ENCODE results near the gene C13orf46. TPM values are rescaled to one million over a fixed set of nuclear protein-coding genes. Genes with fewer than 3 reads are reported as not detected.

C13orf46 gene
- total RNA-seq, 1 donor from 2014 or later: not detected

DNA sequence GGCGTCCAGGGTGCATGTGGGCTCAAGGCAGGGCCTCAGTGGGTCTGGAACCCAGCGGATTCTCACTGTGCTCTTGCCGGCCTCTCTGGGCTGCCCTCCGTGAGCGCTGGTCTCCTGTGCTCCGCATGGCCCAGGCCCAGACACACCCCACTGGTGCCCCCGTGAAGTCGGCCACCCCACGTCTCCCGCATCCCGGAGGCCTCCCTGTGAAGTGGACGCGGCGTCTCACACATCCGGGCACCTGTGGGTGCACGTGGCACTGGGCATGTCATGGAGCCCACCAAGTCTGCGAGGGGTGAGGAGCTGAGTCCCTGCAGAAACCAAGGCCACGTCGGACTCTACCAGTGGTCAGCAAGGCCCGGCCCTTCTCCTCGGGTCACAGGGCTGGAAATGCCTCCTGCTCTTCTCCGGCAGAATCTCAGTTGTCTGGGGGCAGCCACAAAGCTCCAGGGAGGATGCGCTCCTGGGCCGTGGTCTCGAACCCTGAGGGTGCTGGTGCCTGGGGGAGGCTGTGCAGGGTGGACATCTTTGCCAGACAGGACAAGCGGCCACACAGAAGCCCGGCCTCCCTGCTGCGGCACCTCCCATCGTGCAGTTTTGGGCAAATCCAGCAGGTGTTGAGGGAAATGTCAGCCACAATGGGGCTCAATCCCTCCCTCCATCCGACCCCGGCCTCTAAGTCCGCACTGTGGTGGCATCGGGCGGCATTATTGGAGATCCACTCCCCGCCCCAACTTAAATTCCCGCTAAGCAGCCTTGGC lies 2.2 kb downstream of the C13orf46 start:
- Histone ChIP-seq H3K36me3 (no peaks in the 10 kb centered on the region), H3K9me3 (ENCODE audit: low read depth) (no peaks in the 10 kb centered on the region), H3K4me3 (no peak overlapping the region), H3K79me2 (ENCODE audit: low read depth) (no peaks in the 10 kb centered on the region), H2AFZ (replicated peaks) (no peak overlapping the region), H3K27ac (no peak overlapping the region), H3F3A (ENCODE audit: low read depth) (no peaks in the 10 kb centered on the region), H3K4me2 (no peak overlapping the region), H3K4me1 (no peaks in the 10 kb centered on the region), H3K9ac (no peak overlapping the region), H3K27me3 (no peaks in the 10 kb centered on the region), H4K20me1 (ENCODE audit: low read depth) (no peaks in the 10 kb centered on the region)
- H3K36me3 Mint-ChIP-seq: peaks cover 7% of the 10 kb centered on the region
- no peak overlapping the region for H3K4me3 Mint-ChIP-seq
- H3K27ac Mint-ChIP-seq: peak overlapping the region; percentile 42
- H3K9me3 Mint-ChIP-seq: no peaks in the 10 kb centered on the region
- H3K27me3 Mint-ChIP-seq (ENCODE audit: insufficient read depth, low read depth): peaks cover 2% of the 10 kb centered on the region
- DNase-seq (ENCODE audit: low spot score): no peak
- no peaks in the 10 kb centered on the region for H3K4me1 Mint-ChIP-seq
- TF ChIP-seq EZH2 (IDR thresholded peaks at IDR 0.05): no peak
- TF ChIP-seq EZH2phosphoT487 (IDR thresholded peaks at IDR 0.05): no peak
- no peak for TF ChIP-seq CTCF (IDR thresholded peaks at IDR 0.05)

DNA sequence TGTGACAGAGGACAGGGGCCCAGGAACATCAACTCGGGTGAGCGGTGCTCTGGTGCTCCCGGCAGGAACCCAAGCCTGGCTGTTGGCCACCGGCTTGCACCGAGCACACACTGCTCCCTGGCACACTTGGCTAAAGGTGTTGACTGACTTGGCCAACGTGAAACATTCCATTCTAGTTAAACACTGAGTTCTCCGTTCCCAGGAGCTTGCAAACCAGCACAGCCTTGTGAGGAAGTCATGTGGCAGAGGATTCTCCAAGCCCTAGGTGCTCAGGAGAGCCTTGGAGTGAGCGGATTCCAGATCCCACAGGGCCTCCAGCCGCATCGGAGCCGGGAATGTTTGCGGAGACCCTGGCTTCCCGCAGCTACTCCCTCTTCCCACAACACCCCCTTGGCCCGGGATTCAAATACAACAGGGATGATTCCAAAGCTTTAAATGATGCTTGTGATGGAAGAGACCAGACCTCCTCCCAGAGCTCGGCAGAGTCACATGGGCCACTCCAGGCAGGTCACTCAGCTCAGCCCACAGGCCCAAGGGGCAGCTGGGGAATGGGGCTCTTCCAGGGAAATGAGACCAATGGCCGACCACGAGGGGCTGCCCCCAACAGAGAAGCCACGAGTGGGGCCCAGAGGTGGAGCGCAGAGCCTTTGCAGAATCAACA lies 2.9 kb downstream of the C13orf46 start:
- H3K4me1 ChIP-seq: no peaks in the 10 kb centered on the region
- H3F3A ChIP-seq (ENCODE audit: low read depth): no peaks in the 10 kb centered on the region
- H3K27me3 Mint-ChIP-seq (ENCODE audit: insufficient read depth, low read depth): peaks cover 2% of the 10 kb centered on the region
- no peaks in the 10 kb centered on the region for H4K20me1 ChIP-seq (ENCODE audit: low read depth)
- peaks cover 7% of the 10 kb centered on the region for H3K36me3 Mint-ChIP-seq
- no peak overlapping the region for H3K27ac Mint-ChIP-seq
- no peaks in the 10 kb centered on the region for H3K36me3 ChIP-seq
- H3K4me2 ChIP-seq: no peak overlapping the region
- H3K4me1 Mint-ChIP-seq: no peaks in the 10 kb centered on the region
- no peak for DNase-seq (ENCODE audit: low spot score)
- H3K9me3 ChIP-seq (ENCODE audit: low read depth): no peaks in the 10 kb centered on the region
- no peak overlapping the region for H2AFZ ChIP-seq (replicated peaks)
- H3K27ac ChIP-seq: no peak overlapping the region
- no peak overlapping the region for H3K4me3 ChIP-seq
- no peaks in the 10 kb centered on the region for H3K79me2 ChIP-seq (ENCODE audit: low read depth)
- H3K9me3 Mint-ChIP-seq: no peaks in the 10 kb centered on the region
- TF ChIP-seq EZH2phosphoT487 (IDR thresholded peaks at IDR 0.05): no peak
- TF ChIP-seq CTCF (IDR thresholded peaks at IDR 0.05): no peak
- TF ChIP-seq EZH2 (IDR thresholded peaks at IDR 0.05): no peak
- H3K4me3 Mint-ChIP-seq: no peak overlapping the region
- no peaks in the 10 kb centered on the region for H3K27me3 ChIP-seq
- H3K9ac ChIP-seq: no peak overlapping the region

GRCh38 chr13:113969973-113970611 lies 3.8 kb downstream of the C13orf46 start:
- Mint-ChIP-seq H3K4me3 (no peak overlapping the region), H3K36me3 (peaks cover under 1% of the 10 kb centered on the region), H3K9me3 (no peaks in the 10 kb centered on the region), H3K27ac (peak overlapping the region; percentile 21), H3K27me3 (ENCODE audit: insufficient read depth, low read depth) (peaks cover 2% of the 10 kb centered on the region), H3K4me1 (no peaks in the 10 kb centered on the region)
- H3K4me1 ChIP-seq: no peaks in the 10 kb centered on the region
- no peaks in the 10 kb centered on the region for H3K9me3 ChIP-seq (ENCODE audit: low read depth)
- H3K79me2 ChIP-seq (ENCODE audit: low read depth): no peaks in the 10 kb centered on the region
- no peak for TF ChIP-seq EZH2phosphoT487 (IDR thresholded peaks at IDR 0.05)
- TF ChIP-seq CTCF (IDR thresholded peaks at IDR 0.05): no peak
- no peak for TF ChIP-seq EZH2 (IDR thresholded peaks at IDR 0.05)
- no peak overlapping the region for H3K4me3 ChIP-seq
- H3K9ac ChIP-seq: no peak overlapping the region
- H3K27ac ChIP-seq: no peak overlapping the region
- no peaks in the 10 kb centered on the region for H4K20me1 ChIP-seq (ENCODE audit: low read depth)
- H3F3A ChIP-seq (ENCODE audit: low read depth): no peaks in the 10 kb centered on the region
- DNase-seq (ENCODE audit: low spot score): no peak
- H3K4me2 ChIP-seq: no peak overlapping the region
- H3K27me3 ChIP-seq: no peaks in the 10 kb centered on the region
- no peak overlapping the region for H2AFZ ChIP-seq (replicated peaks)
- H3K36me3 ChIP-seq: no peaks in the 10 kb centered on the region
